HFF-Myc (cell line): Measurements from ENCODE around the gene CSGALNACT2.
A peak's percentile ranks its signal among the peaks of the same experiment; 100 is the strongest.

Experiments
- DNase-seq: peaks from one replicate; pipeline ENCODE4 v3.0.0-alpha.2; 2011; ENCODE audit warnings: low read depth; ENCODE audit errors: extremely low read depth
- H3K4me3 ChIP-seq: replicated peaks from 2 replicates; pipeline ENCODE4 v1.5.1; 2011; ENCODE audit warnings: low read depth, mild to moderate bottlenecking, control low read depth, low read length
- CTCF ChIP-seq: IDR thresholded peaks from 2 replicates; pipeline ENCODE4 v1.5.1; 2012; ENCODE audit warnings: mild to moderate bottlenecking, low read depth, low read length, control low read depth; ENCODE audit errors: missing control alignments

CSGALNACT2 gene, protein sequence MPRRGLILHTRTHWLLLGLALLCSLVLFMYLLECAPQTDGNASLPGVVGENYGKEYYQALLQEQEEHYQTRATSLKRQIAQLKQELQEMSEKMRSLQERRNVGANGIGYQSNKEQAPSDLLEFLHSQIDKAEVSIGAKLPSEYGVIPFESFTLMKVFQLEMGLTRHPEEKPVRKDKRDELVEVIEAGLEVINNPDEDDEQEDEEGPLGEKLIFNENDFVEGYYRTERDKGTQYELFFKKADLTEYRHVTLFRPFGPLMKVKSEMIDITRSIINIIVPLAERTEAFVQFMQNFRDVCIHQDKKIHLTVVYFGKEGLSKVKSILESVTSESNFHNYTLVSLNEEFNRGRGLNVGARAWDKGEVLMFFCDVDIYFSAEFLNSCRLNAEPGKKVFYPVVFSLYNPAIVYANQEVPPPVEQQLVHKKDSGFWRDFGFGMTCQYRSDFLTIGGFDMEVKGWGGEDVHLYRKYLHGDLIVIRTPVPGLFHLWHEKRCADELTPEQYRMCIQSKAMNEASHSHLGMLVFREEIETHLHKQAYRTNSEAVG

GRCh38 chr10:43138021-43138756, at the start of gene CSGALNACT2:
TSS of gene CSGALNACT2 (plus strand) at chr10:43138445. CDS start at chr10:43155150, 16,705 bp downstream.
- no peak for TF ChIP-seq CTCF
- peak within 1 kb of the TSS; percentile 78 for H3K4me3 ChIP-seq
- peak; percentile 57 for DNase-seq

GRCh38 chr10:43089519-43089918, 48.7 kb upstream of the CSGALNACT2 start:
- DNase-seq, result no peak
- no peak overlapping the region for H3K4me3 ChIP-seq
- no peak for TF ChIP-seq CTCF

GRCh38 chr10:43090188-43090587, 48.1 kb upstream of the CSGALNACT2 start:
- H3K4me3 ChIP-seq, result no peak overlapping the region
- DNase-seq, result no peak
- no peak for TF ChIP-seq CTCF

GRCh38 chr10:43090664-43091063, 47.6 kb upstream of the CSGALNACT2 start:
- no peak for TF ChIP-seq CTCF
- H3K4me3 ChIP-seq, result no peak overlapping the region
- DNase-seq, result no peak

GRCh38 chr10:43091846-43092245, 46.4 kb upstream of the CSGALNACT2 start:
- no peak for TF ChIP-seq CTCF
- no peak overlapping the region for H3K4me3 ChIP-seq
- no peak for DNase-seq

DNA sequence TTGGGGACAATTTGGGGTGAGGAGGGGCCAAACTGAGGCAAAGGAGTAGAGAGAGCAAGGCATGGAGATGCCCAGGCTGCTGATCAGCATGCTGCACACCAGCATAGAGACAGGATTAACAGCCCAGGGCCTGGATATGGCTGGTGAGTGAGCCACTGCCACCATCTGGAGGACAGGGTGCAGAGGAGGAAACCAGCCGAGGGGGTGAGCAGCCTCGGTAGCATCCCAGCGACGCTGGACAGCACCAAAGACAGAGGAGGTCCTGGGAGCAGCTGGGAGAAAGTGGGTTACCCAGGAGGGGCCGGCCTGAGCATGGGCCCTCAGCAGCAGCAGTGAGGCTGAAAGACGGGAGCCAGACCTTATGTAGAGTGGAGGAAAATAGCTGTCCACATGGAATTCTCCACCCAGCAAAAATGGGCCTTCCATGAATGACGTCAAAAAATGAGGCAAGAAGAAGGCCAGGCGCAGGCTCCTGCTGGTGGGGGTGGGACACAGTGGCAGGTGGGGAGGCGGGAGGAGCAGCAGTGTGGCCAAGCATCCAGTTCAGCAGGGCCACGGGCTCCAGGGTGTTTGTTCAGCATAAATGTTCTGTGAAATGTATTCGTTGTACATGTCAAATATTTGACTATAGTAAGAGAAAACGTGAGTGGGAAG, 44.7 kb upstream of the CSGALNACT2 start:
- peak; percentile 14 for TF ChIP-seq CTCF
- no peak for DNase-seq
- H3K4me3 ChIP-seq, result no peak overlapping the region
